ES-I3 (cell line): ENCODE data around the gene SCO1.
"Not testable (repeated sequence)": the region's sequence is repeated elsewhere in the genome, so short reads cannot be mapped to it uniquely, and the experiment has no call there.

ENCODE experiments used
- H3K36me3 ChIP-seq: 2 replicates; pipeline ENCODE4 v1.6.1; 2013; ENCODE audit warnings: mild to moderate bottlenecking, low read length, control low read depth, moderate library complexity; ENCODE audit not compliant: insufficient read depth
- H3K4me1 ChIP-seq: 2 replicates; pipeline ENCODE4 v1.6.1; 2013; ENCODE audit warnings: mild to moderate bottlenecking, control low read depth, low read length; ENCODE audit not compliant: insufficient read depth
- H3K9ac ChIP-seq: 2 replicates; pipeline ENCODE4 v1.6.1; 2013; ENCODE audit warnings: low read depth, mild to moderate bottlenecking, low read length, moderate library complexity
- H3K9me3 ChIP-seq: 2 replicates; pipeline ENCODE4 v1.6.1; 2013; ENCODE audit warnings: mild to moderate bottlenecking, low read length, moderate library complexity; ENCODE audit not compliant: control insufficient read depth, insufficient read depth

The SCO1 gene

DNA sequence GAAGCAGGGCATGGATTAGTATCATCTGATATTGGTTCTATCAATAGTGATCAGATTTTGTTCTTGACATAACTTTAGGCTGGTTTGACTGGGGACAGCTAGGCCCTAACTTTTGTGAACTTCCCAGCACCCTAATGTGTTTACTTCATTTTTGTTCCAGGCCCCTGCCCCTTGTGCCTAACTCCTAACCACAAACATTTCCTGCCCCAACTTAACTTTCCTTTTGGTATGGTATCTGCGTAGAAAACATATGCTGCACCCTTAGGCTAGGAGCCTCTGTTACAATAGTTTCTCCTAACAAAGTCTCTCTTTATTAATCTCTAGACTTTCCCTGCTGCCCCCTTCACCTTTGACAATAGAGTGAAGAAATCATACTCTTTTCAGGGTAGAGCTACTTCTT is 2.5 kb upstream of the SCO1 start:
- H3K9ac ChIP-seq, result no peak overlapping the region
- no peaks in the 10 kb centered on the region for H3K9me3 ChIP-seq
- peaks cover 4% of the 10 kb centered on the region for H3K36me3 ChIP-seq
- H3K4me1 ChIP-seq, result no peaks in the 10 kb centered on the region

GRCh38 chr17:10698096-10698818 is 924 bp upstream of the SCO1 start:
- H3K36me3 ChIP-seq, result peaks cover 12% of the 10 kb centered on the region
- no peaks in the 10 kb centered on the region for H3K4me1 ChIP-seq
- H3K9ac ChIP-seq, result peak overlapping the region; percentile 90
- H3K9me3 ChIP-seq, result no peaks in the 10 kb centered on the region

GRCh38 chr17:10695875-10696407 is 1.4 kb downstream of the SCO1 start:
- peaks cover 23% of the 10 kb centered on the region for H3K36me3 ChIP-seq
- not testable (repeated sequence) for H3K4me1 ChIP-seq, H3K9me3 ChIP-seq
- H3K9ac ChIP-seq, result peak overlapping the region; percentile 90; the same call in 1 of the 2 replicates

- Histone ChIP-seq H3K9ac (no peak overlapping the region), H3K9me3 (no peaks in the 10 kb centered on the region), H3K4me1 (no peaks in the 10 kb centered on the region), H3K36me3 (peaks cover 22% of the 10 kb centered on the region)
Measured at GRCh38 chr17:10687499-10687898, 9.8 kb downstream of the SCO1 start.

DNA sequence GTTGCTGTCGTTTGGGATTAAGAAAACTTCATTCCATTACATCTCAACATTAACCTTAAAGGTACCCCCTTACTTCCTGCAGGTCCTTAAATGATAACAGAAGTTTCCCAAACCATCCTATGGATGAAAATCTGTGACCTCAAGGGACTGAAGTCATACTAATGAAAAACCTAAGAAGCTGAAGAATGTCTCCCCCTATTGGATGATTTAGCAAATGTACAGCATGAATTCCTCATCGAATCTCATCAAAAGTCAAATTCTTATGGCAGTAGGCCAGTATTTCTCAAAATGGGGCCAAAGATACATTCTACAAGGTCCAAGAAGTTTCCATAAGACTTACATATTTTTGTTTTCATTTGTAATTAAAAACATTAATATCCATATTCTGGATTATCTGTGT is 13.5 kb downstream of the SCO1 start:
- no peaks in the 10 kb centered on the region for H3K9me3 ChIP-seq
- peaks cover 25% of the 10 kb centered on the region for H3K36me3 ChIP-seq
- H3K9ac ChIP-seq, result no peak overlapping the region
- no peaks in the 10 kb centered on the region for H3K4me1 ChIP-seq

DNA sequence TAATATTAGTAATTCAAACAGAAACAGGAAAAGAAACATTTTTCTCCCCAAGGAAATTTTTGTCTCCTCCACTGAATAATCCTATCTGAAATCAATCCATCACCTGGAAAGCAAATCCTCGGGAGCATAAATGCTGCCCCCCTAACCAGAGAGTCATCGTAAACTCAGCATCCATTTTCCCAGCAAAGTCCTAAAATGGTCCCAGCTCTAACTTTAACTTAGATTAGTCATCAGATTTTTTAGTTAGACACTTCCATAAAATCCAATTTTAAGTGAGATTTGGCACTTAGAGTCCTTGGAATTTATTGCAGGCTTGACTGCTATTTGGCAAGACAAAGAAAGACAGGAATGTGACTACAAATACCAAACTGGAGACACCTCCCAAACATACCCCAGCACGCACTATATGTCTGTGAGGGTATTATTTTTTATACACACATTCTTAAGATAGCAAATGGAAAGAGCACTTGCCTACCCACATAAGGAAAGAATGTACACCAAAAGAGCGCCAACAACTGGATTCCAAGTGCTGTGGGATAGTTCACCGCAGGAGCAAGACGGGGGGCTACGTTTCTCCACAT is 15.4 kb downstream of the SCO1 start:
- H3K4me1 ChIP-seq, result no peaks in the 10 kb centered on the region
- no peak overlapping the region for H3K9ac ChIP-seq
- H3K9me3 ChIP-seq, result no peaks in the 10 kb centered on the region
- peaks cover 29% of the 10 kb centered on the region for H3K36me3 ChIP-seq

DNA sequence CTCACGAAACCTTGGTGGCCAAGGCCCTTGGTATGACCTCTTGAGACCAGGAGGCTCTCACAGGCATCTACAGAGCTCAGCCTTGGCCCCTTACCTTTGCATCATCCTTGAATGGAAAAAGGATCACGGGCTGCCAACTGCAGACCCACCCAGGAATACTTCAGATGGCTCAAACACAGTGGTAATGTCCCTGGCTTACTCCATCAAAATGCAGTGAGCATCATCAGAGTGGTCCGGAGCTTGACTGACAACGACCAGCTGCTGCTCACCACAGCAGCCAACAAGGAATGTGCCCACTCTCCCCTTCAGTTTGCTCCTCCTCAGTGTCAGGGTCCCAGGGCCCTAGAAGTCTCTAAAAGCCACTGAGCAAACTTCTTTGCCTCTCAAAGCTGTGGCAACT is 22.6 kb downstream of the SCO1 start:
- H3K36me3 ChIP-seq, result peaks cover 4% of the 10 kb centered on the region; the same call in 1 of the 2 replicates
- no peaks in the 10 kb centered on the region for H3K9me3 ChIP-seq
- no peaks in the 10 kb centered on the region for H3K4me1 ChIP-seq
- no peak overlapping the region for H3K9ac ChIP-seq

- Histone ChIP-seq H3K9ac (no peak overlapping the region), H3K4me1 (no peaks in the 10 kb centered on the region), H3K36me3 (peaks cover under 1% of the 10 kb centered on the region; the same call in 1 of the 2 replicates), H3K9me3 (no peaks in the 10 kb centered on the region)
Measured at GRCh38 chr17:10673312-10673711, 24.0 kb downstream of the SCO1 start.

DNA sequence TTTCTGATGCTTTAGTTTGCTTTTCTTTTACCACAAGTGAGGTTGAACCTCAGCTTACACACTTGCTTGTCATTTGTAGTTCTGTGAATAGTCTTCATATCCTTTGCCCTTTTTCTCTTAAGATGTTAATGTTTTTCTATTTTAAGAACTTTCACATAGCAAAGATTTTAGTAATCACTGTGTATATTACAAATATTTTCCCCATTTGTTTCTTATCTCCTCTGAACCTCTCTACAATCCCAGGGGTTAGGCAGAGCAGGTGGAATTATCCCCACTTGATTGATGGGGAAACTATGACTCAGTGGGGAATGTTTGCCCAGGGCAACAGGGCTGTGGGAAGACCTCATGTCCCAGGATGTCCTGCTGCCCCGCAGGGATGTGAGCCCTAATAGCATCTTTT is 28.6 kb downstream of the SCO1 start:
- Histone ChIP-seq H3K4me1 (no peaks in the 10 kb centered on the region), H3K9me3 (no peaks in the 10 kb centered on the region), H3K9ac (no peak overlapping the region), H3K36me3 (0 out of 2 replicates have a peak, but pooled peaks cover 2% of the 10 kb centered on the region)

- Histone ChIP-seq H3K36me3 (0 out of 2 replicates have a peak, but pooled peaks cover 2% of the 10 kb centered on the region), H3K9me3 (no peaks in the 10 kb centered on the region), H3K9ac (no peak overlapping the region), H3K4me1 (no peaks in the 10 kb centered on the region)
Measured at GRCh38 chr17:10666906-10667305, 30.4 kb downstream of the SCO1 start.

DNA sequence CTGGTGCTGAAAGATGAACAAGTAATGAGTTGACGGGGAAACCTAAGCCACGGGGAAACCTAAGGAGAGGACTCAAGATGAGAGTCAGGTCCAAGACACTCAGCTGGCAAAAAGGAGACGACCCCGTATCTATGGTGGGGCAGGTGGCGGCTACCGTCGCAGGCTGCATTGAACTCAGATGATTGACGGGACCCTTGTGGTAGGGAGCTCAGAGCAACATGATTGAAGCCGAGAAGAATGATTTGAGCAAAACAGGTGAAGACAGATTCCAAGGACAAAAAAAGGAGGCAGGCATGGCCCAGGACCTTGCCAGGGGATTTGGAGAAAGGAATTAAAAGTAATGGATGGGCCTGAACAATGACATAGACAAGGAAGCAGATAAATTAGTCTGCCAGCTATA is 32.8 kb downstream of the SCO1 start:
- Histone ChIP-seq H3K9me3 (no peaks in the 10 kb centered on the region), H3K36me3 (0 out of 2 replicates have a peak, but pooled peaks cover 2% of the 10 kb centered on the region), H3K9ac (no peak overlapping the region), H3K4me1 (no peaks in the 10 kb centered on the region)

DNA sequence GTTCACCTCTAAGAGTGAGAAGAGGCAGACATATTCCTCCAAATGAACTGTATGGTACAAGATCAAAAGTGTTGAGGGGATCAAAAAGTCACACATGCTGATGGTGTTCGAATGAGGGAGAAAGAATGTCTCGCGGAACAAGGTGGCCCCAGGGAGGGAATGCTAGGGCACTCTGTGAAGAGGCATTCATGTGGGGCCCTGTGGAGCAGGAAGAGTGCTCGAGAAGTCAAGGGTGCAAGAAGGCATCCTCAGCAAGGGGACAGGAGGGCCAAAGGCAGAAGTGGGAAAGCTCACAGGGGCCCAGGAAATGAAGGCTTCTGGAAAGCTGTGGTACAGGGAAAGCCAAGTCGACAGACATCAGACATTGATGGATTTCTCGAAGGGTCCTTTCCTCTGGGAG is 34.1 kb downstream of the SCO1 start:
- Histone ChIP-seq H3K36me3 (0 out of 2 replicates have a peak, but pooled peaks cover 2% of the 10 kb centered on the region), H3K9ac (no peak overlapping the region), H3K4me1 (no peaks in the 10 kb centered on the region), H3K9me3 (no peaks in the 10 kb centered on the region)

- H3K9me3 ChIP-seq, result no peaks in the 10 kb centered on the region
- H3K9ac ChIP-seq, result no peak overlapping the region
- no peaks in the 10 kb centered on the region for H3K36me3 ChIP-seq
- H3K4me1 ChIP-seq, result no peaks in the 10 kb centered on the region
Measured at GRCh38 chr17:10661437-10661836, 35.9 kb downstream of the SCO1 start.

GRCh38 chr17:10657879-10658278 is 39.5 kb downstream of the SCO1 start:
- Histone ChIP-seq H3K36me3 (no peaks in the 10 kb centered on the region), H3K4me1 (no peaks in the 10 kb centered on the region), H3K9ac (no peak overlapping the region), H3K9me3 (no peaks in the 10 kb centered on the region)

DNA sequence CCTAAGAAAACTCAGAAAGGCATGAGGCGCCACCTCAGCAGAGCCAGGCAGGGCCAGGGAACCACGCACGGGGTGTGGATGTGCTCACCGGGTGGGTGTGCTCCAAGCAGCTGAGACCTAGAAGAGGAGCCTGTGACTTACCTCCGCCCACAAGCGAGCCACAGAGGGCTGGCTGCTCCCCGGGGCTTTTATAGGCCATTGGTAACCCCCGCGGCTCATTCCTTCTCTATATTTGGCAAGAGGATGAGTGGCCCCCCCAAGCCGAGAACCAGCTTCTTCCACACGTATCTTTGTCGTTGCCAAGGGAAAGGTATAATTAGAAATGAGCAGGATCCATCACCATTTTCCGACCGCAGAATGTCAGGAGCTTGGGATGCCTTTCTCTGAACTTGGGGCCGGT is 40.2 kb downstream of the SCO1 start, which contains the start of gene MYH3:
TSS of gene MYH3 (minus strand) at position 162 of the 400 bp plus-strand sequence. CDS start 2,245 bp downstream, outside the sequence.
- Histone ChIP-seq H3K36me3 (no peaks in the 10 kb centered on the region), H3K9ac (no peak within 1 kb of the TSS), H3K9me3 (no peaks in the 10 kb centered on the region), H3K4me1 (no peaks in the 10 kb centered on the region)
